ENCODE measurements around the gene SSBP3.

- TF ChIP-seq POLR2A (IDR thresholded peaks at IDR 0.05; ENCODE audit: borderline replicate concordance, extremely low read depth, insufficient read depth, insufficient read length) (no peak), FOSL1 (IDR thresholded peaks at IDR 0.05; ENCODE audit: low read depth) (no peak), CTCF (IDR thresholded peaks at IDR 0.05 in 2 of 3, conservative IDR thresholded peaks at IDR 0.05 in 1 of 3; ENCODE audit: borderline replicate concordance in 1 of 3, insufficient read depth in 1 of 3, low read depth in 2 of 3, low read length in 2 of 3) (no peak), EZH2phosphoT487 (IDR thresholded peaks at IDR 0.05; ENCODE audit: borderline replicate concordance) (no peak), JUND (IDR thresholded peaks at IDR 0.05) (no peak), EZH2 (IDR thresholded peaks at IDR 0.05) (no peak), MAX (IDR thresholded peaks at IDR 0.05) (no peak), SRF (IDR thresholded peaks at IDR 0.05; ENCODE audit: low read depth) (no peak), RAD21 (IDR thresholded peaks at IDR 0.05; ENCODE audit: low read depth) (no peak), POLR2AphosphoS5 (IDR thresholded peaks at IDR 0.05; ENCODE audit: low read depth, low read length) (no peak), EGR1 (IDR thresholded peaks at IDR 0.05; ENCODE audit: low read depth) (no peak)
Observed at GRCh38 chr1:54437783-54438182, 31.6 kb upstream of the SSBP3 start.
